H4 (cell line): ENCODE measurements around the gene NT5C2. TPM values are rescaled to one million over a fixed set of nuclear protein-coding genes. Genes with fewer than 3 reads are reported as not detected.

Experiments
- DNase-seq: peaks from one replicate; pipeline ENCODE4 v3.0.0-alpha.2; 2015; ENCODE audit warnings: low spot score
- total RNA-seq: library from RNA; depleted of rRNA; stranded (reverse); fragments of >200 nt; shearing (Covaris generic); gene quantifications from 2 replicates; pipeline ENCODE4 v1.2.3, GENCODE V29; 2014; rRNA removed

The NT5C2 gene
- total RNA-seq, 1 experiment from 2014 or later, result 27.3 TPM

DNA sequence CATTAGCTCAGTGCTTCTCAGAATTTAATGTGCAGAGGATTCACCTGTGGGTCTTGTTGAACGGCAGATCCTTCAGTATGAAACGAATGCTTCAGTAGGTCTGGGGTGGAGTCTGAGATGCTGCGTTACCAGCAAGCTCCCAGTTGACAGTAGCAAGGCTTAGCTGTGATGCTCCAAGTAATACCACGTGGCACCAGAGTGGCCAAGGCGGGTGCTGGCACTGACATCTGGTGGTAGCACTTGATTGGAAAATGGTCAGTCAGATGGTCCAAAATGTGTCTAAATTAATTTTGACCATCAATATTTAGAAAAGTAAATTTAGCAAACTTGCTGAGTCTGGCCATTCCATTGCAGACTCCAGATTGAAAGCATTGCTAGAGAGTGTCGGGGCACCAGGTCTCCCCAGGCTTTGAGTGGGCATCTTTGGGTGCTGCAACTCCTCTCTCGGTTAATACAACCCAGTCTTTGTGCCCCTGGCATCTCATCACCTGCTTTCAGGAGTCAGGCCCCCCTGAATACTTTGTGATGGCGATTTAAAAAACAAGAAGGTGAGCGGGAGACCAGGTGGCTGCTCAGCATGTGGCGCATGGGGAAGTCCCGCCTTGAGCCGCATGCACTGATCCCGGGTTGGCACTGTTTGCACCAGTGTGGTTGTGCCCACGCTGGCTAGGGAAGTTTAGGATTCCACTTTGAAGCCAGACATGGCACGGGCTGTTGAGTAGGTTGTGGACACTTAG, 130.1 kb downstream of the NT5C2 start:
- DNase-seq, result no peak

DNA sequence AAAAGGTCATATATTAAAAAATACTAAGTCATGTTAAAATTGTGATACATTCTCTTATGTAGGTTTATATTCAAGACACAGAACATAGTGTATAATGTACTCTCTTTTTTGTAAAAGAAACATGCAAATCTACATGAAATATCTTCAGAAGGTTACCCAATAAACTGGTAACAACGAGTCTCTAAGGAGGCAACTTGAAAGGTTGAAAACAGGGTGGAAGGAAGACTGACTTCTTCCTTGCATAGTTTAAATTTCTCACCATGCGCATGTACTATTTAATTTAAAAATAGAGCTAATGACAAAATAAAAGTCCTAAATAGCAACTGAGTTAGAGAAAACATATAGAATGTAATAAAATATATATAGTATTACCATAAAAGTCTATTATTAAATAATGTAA, 132.5 kb downstream of the NT5C2 start:
- DNase-seq, result no peak

DNA sequence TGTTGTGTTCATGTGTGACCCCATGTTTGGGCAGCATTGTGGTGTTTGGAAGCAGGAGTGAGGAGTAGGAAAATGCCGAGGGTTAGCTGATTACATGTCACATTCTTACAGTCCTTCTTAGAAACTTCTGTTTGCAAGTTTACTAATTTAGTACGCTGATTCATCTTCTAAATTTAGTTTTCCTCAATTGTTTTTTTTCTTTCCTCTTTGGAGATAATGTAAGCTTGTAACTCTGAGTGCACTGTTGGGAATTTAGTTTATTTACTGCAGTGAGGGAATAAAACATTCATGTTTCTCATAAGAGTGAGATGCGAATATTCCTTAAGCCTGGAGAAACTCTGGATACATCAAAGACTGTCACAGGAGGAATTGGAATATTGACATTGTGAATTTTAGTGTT, 135.0 kb downstream of the NT5C2 start:
- no peak for DNase-seq

DNA sequence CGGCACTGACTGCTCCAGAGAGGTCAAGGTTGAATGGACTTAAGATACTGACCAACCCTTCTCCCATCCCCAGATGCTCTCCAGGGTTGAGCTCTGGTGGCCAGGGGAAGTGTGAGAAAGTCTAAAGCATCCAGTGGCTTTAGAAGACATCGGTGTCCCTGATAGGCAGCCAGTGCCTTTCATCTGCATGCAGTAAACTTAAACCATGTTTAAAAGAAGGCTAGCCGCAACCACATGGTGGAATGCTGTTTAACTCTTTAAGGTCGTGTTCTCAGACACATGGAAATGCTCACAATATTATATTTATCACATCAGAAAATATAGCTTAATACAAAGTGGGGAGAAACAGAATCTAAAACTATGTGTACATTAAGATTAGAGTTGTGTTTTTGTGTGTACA, 138.0 kb downstream of the NT5C2 start:
- no peak for DNase-seq

DNA sequence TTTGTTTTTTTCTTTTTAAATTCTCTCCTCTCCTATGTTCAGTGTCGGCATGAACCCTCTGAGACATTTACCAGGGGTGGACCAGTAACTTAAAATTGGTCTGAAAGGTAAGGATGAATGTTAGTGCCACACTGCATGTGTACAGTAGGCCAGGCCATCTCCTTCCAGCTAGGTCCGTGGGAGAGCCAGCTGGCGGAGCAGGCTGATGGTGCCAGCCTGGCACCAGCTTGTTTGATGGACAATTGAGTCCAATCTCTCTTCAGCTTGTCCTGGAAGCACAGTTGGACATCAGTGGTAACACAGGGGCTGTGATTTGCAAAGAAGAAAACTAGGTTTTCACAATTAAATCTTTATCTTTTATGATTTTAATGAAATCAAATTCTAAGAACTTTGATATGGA, 138.5 kb downstream of the NT5C2 start:
- DNase-seq, result no peak

DNA sequence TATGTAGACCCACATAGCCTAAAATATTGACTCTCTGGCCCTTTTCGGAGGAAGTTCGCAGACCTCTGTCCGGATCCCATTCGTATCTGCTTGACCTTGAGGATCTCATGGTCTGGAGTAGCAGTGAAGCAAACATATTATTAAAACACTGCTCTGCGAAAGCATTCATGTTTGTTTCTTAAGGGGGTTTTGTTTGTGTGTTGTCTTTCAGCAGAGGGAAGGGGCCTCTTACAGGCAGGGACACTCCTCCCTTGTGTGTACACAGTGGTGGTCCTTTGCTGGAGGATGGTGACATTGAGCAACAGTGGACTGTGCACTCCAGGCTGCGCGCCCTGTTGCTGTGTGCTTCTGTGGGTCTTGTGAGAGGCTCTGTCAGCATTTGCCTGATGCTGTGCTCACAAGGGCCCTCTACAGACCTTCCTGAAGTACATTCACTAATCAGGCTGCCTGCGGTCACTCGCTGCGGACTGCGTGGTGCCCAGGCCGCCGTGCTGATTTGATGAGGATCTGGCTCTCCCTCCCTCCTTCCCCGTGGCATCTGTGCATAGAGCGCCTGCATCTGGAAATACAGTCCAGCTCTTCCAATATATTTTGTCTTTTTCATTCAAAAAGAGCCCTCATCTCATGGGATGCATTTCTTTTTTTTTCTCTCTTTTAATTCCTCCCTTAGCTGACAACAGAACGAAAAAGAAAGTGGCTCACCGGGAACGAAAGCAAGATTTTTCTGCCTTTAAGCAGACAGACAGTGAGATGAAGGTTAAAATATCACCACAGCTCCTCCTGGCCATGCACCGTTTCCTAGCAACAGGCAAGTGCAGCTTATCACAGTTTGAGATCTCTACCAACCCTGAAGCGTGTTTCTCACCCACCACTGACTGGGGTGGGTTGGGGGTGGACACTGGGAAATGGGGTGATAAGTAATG, 139.2 kb downstream of the NT5C2 start:
- DNase-seq, result no peak

DNA sequence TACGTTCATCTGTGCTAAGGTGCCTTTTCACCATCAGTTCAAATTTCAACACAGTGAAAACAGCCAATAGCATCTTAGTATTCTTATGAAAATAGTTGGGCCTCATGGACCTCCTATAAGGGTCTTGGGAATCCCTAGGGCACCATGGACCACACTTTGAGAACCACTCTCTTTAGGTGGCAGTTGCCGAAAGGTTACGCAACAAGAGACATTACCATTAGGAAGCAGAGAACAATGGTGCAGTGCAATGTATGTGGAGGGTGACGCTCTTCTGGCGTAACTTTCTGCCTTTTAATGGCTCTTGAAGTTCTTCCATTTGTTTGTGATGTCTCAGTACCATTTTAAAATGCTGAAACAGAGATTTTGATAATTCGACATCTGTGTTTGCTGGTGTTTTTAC, 143.8 kb downstream of the NT5C2 start:
- DNase-seq, result no peak

DNA sequence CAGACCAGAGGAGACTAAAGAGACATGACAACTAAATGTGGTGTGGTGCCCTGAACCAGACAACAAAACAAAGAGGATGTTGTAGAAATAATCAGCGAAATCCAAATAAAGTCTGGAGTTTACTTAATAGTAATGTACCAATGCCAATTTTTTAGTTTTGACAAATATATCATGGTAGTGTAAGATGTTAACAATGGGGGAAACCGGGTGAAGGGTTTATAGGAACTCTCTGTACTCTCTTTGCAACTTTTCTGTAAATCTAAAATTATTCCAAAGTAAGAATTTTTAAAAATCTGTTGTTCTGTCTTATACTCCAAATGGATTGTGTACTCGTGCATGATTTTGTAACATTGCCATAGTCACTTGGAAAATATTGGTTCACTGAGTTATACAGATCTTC, 145.7 kb downstream of the NT5C2 start:
- no peak for DNase-seq

DNA sequence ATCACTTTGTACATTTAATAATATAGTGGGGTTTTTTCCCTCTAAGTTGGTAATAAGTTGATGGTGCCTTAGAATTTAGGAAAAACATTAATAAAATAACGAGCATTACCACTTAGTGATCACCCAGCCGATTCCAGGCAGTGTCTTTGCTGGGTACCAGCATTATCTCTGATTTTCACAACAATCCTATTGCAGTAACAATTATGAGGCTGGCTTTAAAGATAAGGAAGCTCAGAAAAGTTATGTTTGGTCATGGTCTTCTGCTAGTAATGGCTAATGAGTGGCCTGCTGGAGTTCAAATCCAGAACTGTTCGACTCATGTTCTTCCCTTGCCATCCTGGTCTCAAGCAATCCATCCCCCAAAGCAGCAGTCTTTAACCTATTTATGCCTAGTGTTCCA, 147.1 kb downstream of the NT5C2 start:
- no peak for DNase-seq

DNA sequence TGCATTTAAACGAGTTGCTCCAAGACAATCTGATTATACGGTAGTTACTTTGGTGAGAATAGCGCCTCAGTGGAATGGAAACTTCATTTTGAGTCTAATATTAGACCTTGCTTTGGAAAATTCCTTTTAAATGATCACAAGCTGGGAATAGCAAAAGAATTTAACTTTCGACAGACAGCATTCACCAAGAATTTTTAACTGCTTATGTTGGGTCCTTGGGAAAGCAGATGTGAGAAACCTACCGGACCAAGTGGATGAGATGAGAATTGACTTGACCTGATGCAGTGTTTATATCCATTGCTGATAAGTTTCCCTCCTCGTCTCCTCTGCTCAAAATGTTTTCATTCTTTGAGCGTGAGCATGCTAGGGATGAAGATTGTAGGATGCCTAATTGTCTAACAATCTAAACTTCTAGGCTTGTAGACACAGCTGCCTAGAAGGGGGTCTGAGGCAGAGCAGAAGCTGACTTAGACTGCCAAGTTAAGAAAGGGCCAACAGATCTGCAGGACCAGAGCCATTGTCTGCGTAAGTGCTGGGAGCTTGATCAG, 148.1 kb downstream of the NT5C2 start:
- no peak for DNase-seq

DNA sequence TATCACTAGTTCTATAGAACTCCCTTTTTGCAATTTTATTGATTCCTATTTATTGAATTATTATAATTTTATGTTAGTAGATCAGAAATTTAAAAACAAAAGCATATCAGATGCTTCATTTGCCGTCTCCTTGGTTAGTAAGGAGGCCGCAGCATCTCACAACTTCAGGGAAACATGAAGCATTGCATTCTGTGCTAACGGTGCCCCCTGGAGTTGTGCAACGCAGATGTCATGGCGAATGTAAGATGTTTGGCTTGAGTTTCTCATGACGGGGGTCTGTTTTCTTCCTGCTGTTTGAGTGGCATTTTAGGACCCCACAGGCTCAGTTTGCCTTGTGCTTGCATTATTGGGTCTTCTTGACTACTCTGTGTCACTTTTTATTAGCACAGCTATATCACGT, 150.2 kb downstream of the NT5C2 start:
- no peak for DNase-seq

DNA sequence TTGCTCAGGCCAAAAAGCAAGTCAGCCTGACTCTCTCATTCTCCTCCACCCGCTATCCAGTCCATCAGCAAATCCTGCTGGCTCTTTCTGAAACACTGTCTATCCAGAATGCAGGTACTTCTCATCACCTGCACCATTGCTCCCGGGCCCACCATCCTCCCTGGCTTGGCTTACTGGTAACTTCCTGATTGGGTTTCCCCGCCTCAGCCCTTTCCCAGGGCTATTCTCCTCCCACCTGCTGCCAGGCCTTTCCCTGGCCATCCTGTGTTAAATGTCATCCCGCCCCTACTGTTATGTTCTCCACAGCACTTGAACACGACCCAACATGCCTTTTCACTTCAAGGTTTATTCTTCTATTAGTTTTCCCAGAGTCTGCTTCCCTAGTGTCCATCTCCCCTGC, 150.9 kb downstream of the NT5C2 start:
- no peak for DNase-seq

DNA sequence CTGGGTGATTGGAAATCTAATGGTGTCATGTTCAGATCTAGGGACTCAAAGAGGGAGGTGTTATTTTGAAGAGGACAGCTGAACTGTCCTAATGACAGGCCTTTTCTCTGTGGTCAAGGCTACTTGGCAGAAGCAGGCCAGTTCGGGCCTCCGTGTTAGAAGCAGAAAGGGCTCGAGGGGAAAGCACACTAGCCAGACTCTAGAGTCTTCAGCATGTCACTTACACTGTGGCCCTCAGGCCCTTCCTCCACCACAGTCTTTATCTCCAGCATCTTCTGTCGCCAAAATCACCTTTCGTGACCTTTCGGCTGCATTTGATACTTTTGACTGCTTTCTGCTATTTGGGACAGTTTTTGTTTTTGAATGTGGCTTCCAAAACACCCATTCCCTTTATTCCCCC, 151.7 kb downstream of the NT5C2 start:
- no peak for DNase-seq

DNA sequence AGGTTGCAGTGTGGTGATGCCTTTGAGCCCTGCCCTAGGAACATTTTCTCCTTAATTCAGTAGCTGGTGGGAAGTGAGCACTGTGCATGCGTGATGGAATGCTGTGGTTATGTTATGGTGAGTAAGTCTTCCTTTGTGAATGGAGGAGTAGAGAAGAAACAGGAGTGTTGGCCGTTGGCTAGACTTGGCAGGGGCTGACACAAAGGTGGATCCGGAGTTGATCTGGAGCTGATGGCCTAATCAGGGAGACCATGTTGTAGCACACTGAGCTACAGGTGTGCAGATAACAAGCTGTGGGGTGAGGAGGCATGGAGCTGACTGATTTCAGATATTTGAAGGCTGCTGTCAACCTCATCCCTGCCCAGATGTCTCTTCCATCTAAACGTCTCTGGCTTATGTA, 152.7 kb downstream of the NT5C2 start:
- DNase-seq, result peak; percentile 78

DNA sequence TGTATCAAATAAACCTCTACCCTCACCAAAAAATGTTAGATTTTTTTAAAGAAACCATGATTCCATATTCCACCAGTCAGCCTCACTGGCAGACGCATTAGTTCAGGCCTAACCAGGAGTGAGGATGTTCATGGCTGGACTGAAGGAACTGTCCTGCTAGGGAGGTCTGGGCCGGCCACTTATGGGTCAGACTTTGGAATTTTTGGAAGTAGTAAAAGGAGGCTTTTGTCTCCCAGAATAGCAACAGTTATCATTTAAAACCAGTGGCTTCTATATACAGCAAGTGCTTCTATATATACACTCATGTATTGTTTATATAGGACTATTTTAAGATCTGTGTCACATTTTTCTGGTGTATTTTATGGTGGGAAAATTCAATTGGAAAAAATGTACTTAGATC, 154.5 kb downstream of the NT5C2 start:
- no peak for DNase-seq

Other genes with a start within 250 kb of the NT5C2 start
- gene RPEL1, start 52.6 kb upstream of the NT5C2 start, total RNA-seq, result 0.08 TPM in 1 of 2 replicates, not detected in the other
- gene INA, start 83.9 kb upstream of the NT5C2 start, total RNA-seq, result not detected in 2 replicates
- gene PCGF6, start 157.9 kb upstream of the NT5C2 start, total RNA-seq, result 12.0 and 14.9 TPM in 2 replicates
- gene TAF5, start 174.7 kb upstream of the NT5C2 start, total RNA-seq, result 6.4 and 6.9 TPM in 2 replicates
- 502 and 681 TPM in 2 replicates for gene ATP5MK, start 203.2 kb upstream of the NT5C2 start, total RNA-seq
- gene PDCD11, start 203.4 kb upstream of the NT5C2 start, total RNA-seq, result 15.9 and 20.0 TPM in 2 replicates